Mesothelial cell of epicardium (in vitro differentiated cells): ENCODE data around the gene OAF. TPM values are rescaled to one million over a fixed set of nuclear protein-coding genes. Genes with fewer than 3 reads are reported as not detected.

ENCODE experiments used
- DNase-seq, 2 experiments: peaks; one replicate each; pipeline ENCODE4 v3.0.0; 2021; ENCODE audit warnings: low spot score in 2 of 2; ENCODE audit not compliant: unreplicated experiment in 2 of 2
- H3K27ac Mint-ChIP-seq: 2 replicates; pipeline ENCODE4 v1.8.0; 2021; ENCODE audit warnings: mixed read lengths
- H3K27me3 Mint-ChIP-seq: 2 replicates; pipeline ENCODE4 v1.8.0; 2021; ENCODE audit warnings: low read depth, mixed read lengths
- H3K36me3 Mint-ChIP-seq: 2 replicates; pipeline ENCODE4 v1.8.0; 2021; ENCODE audit warnings: mixed read lengths
- H3K4me1 Mint-ChIP-seq: 2 replicates; pipeline ENCODE4 v1.8.0; 2021; ENCODE audit warnings: mixed read lengths
- H3K4me3 Mint-ChIP-seq: 2 replicates; pipeline ENCODE4 v1.8.0; 2021; ENCODE audit warnings: mild to moderate bottlenecking, moderate library complexity, mixed read lengths
- H3K9me3 Mint-ChIP-seq: 2 replicates; pipeline ENCODE4 v1.8.0; 2021; ENCODE audit warnings: mixed read lengths
- CTCF ChIP-seq: fragments of 200-600 bp; sonication (generic); IDR thresholded peaks from one replicate; pipeline ENCODE4 v1.5.0; 2021; ENCODE audit warnings: antibody characterized with exemption; ENCODE audit not compliant: unreplicated experiment
- total RNA-seq: library from RNA; stranded (reverse); gene quantifications from 3 replicates; pipeline ENCODE4 v1.2.1, GENCODE V29; 2021

Gene OAF
- total RNA-seq, 1 donor from 2014 or later: 32.2 TPM

GRCh38 chr11:120208777-120209176 lies 2.1 kb upstream of the OAF start:
- Mint-ChIP-seq H3K4me1 (peaks cover 35% of the 10 kb centered on the region), H3K36me3 (no peaks in the 10 kb centered on the region), H3K27ac (peak overlapping the region; percentile 20), H3K9me3 (no peaks in the 10 kb centered on the region), H3K27me3 (peaks cover 60% of the 10 kb centered on the region), H3K4me3 (no peak overlapping the region)
- no peak for TF ChIP-seq CTCF
- no peak for DNase-seq

GRCh38 chr11:120209746-120210625 lies 846 bp upstream of the OAF start:
- no peaks in the 10 kb centered on the region for H3K36me3 Mint-ChIP-seq
- no peaks in the 10 kb centered on the region for H3K9me3 Mint-ChIP-seq
- peaks cover 32% of the 10 kb centered on the region for H3K4me1 Mint-ChIP-seq
- H3K27ac Mint-ChIP-seq: peak overlapping the region; percentile 93
- DNase-seq: no peak
- no peak for TF ChIP-seq CTCF
- peaks cover 69% of the 10 kb centered on the region for H3K27me3 Mint-ChIP-seq
- peak overlapping the region; percentile 76 for H3K4me3 Mint-ChIP-seq

- no peak for TF ChIP-seq CTCF
- peak overlapping the region; percentile 85 for H3K4me3 Mint-ChIP-seq
- H3K27ac Mint-ChIP-seq: peak overlapping the region; percentile 70
- H3K36me3 Mint-ChIP-seq: no peaks in the 10 kb centered on the region
- no peaks in the 10 kb centered on the region for H3K9me3 Mint-ChIP-seq
- peaks cover 64% of the 10 kb centered on the region for H3K27me3 Mint-ChIP-seq
- no peak for DNase-seq
- peaks cover 36% of the 10 kb centered on the region for H3K4me1 Mint-ChIP-seq
Measured at GRCh38 chr11:120211522-120212258, 858 bp downstream of the OAF start.

GRCh38 chr11:120212259-120212878 lies 1.5 kb downstream of the OAF start:
- Mint-ChIP-seq H3K27ac (peak overlapping the region; percentile 50), H3K4me3 (peak overlapping the region; percentile 85), H3K27me3 (peaks cover 60% of the 10 kb centered on the region), H3K9me3 (no peaks in the 10 kb centered on the region), H3K4me1 (peaks cover 36% of the 10 kb centered on the region), H3K36me3 (no peaks in the 10 kb centered on the region)
- no peak for DNase-seq
- no peak for TF ChIP-seq CTCF

GRCh38 chr11:120212926-120213325 lies 2.1 kb downstream of the OAF start:
- Mint-ChIP-seq H3K4me3 (peak overlapping the region; percentile 85), H3K4me1 (peaks cover 32% of the 10 kb centered on the region), H3K27me3 (peaks cover 54% of the 10 kb centered on the region), H3K36me3 (no peaks in the 10 kb centered on the region), H3K9me3 (no peaks in the 10 kb centered on the region), H3K27ac (no peak overlapping the region)
- TF ChIP-seq CTCF: no peak
- no peak for DNase-seq
